ENCODE measurements around the gene LGMN. TPM values are rescaled to one million over a fixed set of nuclear protein-coding genes. Genes with fewer than 3 reads are reported as not detected.

Gene LGMN
- total and polyA plus RNA-seq, 2 donors (not counting 1 experiment from before 2014, with no cell fraction given): 17.6 to 21.1 TPM

DNA sequence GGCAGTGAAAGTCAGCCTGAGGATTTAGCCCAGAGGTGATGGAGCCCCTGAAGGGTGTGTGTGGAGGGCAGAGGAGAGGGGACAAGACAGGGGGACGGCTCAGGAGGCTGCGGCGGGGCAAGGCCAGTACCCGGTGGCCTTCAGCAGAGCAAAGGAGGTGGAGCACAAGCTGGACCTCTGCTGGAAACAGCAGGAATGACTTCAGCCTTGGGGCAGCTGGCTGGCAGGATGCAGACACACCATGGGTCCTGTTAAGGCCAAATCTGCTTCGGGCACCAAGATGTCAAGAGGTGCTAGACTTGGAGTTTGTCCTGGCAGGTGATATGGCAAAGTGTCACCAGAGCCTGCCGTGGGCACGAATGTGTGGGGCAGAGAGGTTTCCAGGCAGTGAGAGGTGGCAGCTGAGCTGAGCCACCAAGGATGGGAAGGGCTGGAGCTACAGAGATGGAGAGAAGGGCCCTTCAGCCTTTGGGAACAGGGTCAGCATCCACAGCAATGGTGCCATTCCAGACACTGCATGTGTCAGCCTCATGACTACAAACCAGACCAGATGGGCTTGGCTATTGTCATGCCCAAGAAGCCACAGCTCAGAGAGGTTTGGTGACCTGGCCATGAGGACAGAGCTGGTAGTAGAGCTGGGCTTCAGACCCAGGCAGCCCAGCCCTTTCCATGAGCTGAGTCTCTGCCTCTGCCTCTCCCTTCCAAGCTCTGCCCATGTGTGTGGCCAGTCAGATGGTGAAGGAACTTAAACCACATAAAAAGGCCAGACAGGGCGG lies 91.9 kb downstream of the LGMN start:
- Histone ChIP-seq H3K4me3 (ENCODE audit: control extremely low read depth in 1 of 5, extremely low read depth in 1 of 5, insufficient read depth in 1 of 5, low read depth in 2 of 5, low read length in 4 of 5) (peak overlapping the region in 2 of 5 experiments; percentile 41 to 80), H2AFZ (ENCODE audit: insufficient read depth, low read depth, low read length, poor library complexity, severe bottlenecking) (no peak overlapping the region), H3K9me3 (ENCODE audit: control extremely low read depth in 1 of 3, control insufficient read depth in 2 of 3, insufficient read depth in 1 of 3, low read length in 2 of 3) (no peaks in the 10 kb centered on the region), H3K27ac (ENCODE audit: low read length in 2 of 2) (peak overlapping the region in 1 of 2 donors; percentile 78), H3K36me3 (replicated peaks in 1 of 2; ENCODE audit: control extremely low read depth in 1 of 2, control insufficient read depth in 1 of 2, extremely low read depth in 1 of 2, insufficient read depth in 2 of 2, low read length in 1 of 2) (peaks cover 3 to 53% of the 10 kb centered on the region in 2 experiments), H4K20me1 (ENCODE audit: control insufficient read depth, insufficient read depth, low read length, poor library complexity, severe bottlenecking) (peaks cover 65% of the 10 kb centered on the region), H3K79me2 (ENCODE audit: control insufficient read depth, insufficient read depth, low read length) (peaks cover 97% of the 10 kb centered on the region), H3K27me3 (replicated peaks in 1 of 4; ENCODE audit: control extremely low read depth in 1 of 4, control insufficient read depth in 3 of 4, insufficient read depth in 4 of 4, low read length in 3 of 4) (no peaks in the 10 kb centered on the region), H3K9ac (ENCODE audit: low read length) (peak overlapping the region; percentile 63), H3K4me1 (ENCODE audit: control insufficient read depth in 2 of 2, insufficient read depth in 2 of 2, low read length in 2 of 2) (peaks cover 57 to 87% of the 10 kb centered on the region in 2 donors), H3K4me2 (replicated peaks; ENCODE audit: low read depth, low read length, poor library complexity, severe bottlenecking) (peak overlapping the region; percentile 93)
- ATAC-seq (ENCODE audit: low read depth): no peak
- peak overlapping the region; percentile 76 for H3K27ac Mint-ChIP-seq
- DNase-seq: peak; percentile 22
- CTCF ChIA-PET: interaction anchor here (0.8 to 1.5 kb wide), 6 partner anchors 18 to 67 kb away, joined by 3 to 7 read pairs (median 3); no protein-coding TSS in a partner anchor
- TF ChIP-seq EZH2 (IDR thresholded peaks at IDR 0.05; ENCODE audit: borderline replicate concordance, insufficient read depth, low read depth, low read length, poor library complexity, severe bottlenecking) (no peak), CTCF (IDR thresholded peaks at IDR 0.05) (no peak)
- POLR2A ChIA-PET: interaction anchor here (0.6 to 3.7 kb wide), 3 partner anchors 9 to 503 kb away, joined by 7 to 15 read pairs (median 8); no protein-coding TSS in a partner anchor
- H3K27me3 Mint-ChIP-seq: no peaks in the 10 kb centered on the region
- intact Hi-C loops (cut with micrococcal nuclease): no loop called here
- H3K4me3 Mint-ChIP-seq: peak overlapping the region; percentile 79
- WGBS (ENCODE audit: insufficient coverage): 83% methylated on average over 7 of the region's 8 CpGs
- peaks cover 73% of the 10 kb centered on the region for H3K4me1 Mint-ChIP-seq
- no peaks in the 10 kb centered on the region for H3K9me3 Mint-ChIP-seq (ENCODE audit: insufficient read depth)

All from B cell (primary cell).